Neuron (in vitro differentiated cells): ENCODE measurements around the gene FBXW7.
"Not testable (repeated sequence)": the region's sequence is repeated elsewhere in the genome, so short reads cannot be mapped to it uniquely, and the experiment has no call there.

ENCODE experiments used
- H2AFZ ChIP-seq: one replicate; pipeline ENCODE4 v1.6.1; 2013; ENCODE audit warnings: low read depth, mild to moderate bottlenecking, inconsistent platforms, low read length, moderate library complexity
- H3K27me3 ChIP-seq: one replicate; pipeline ENCODE4 v1.6.1; 2013; ENCODE audit warnings: low read length; ENCODE audit not compliant: insufficient read depth
- H3K36me3 ChIP-seq: one replicate; pipeline ENCODE4 v1.6.1; 2013; ENCODE audit warnings: low read length; ENCODE audit not compliant: insufficient read depth
- H3K4me1 ChIP-seq: one replicate; pipeline ENCODE4 v1.6.1; 2013; ENCODE audit warnings: low read length; ENCODE audit not compliant: insufficient read depth
- H3K4me3 ChIP-seq: 2 replicates; pipeline ENCODE4 v1.5.1; 2013; ENCODE audit warnings: mild to moderate bottlenecking, low read length, moderate library complexity
- H3K9me3 ChIP-seq: one replicate; pipeline ENCODE4 v1.6.1; 2013; ENCODE audit warnings: low read length

Gene FBXW7

GRCh38 chr4:152565333-152565732 is 29.4 kb upstream of the FBXW7 start:
- Histone ChIP-seq H3K36me3 (no peaks in the 10 kb centered on the region), H3K9me3 (no peaks in the 10 kb centered on the region), H2AFZ (no peak overlapping the region), H3K27me3 (no peaks in the 10 kb centered on the region), H3K4me1 (no peaks in the 10 kb centered on the region), H3K4me3 (no peak overlapping the region)

DNA sequence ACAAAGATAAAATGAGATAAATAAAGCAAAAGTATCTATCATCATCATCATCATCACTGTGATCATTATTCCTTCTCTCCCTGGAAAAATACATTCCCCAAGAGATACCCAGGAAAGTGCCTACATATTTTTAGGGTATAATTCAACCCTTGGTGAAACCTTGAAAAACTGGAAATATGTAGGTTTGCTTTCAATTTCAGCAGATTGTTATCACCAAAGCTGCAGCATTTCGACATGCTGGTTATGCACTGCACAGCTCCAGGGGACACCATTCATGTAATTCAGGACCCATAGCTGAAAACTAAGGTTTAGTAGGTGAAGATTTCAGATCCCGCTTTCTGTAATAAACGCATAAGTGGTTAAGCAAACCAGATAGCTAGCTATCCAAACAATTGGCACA is 28.4 kb upstream of the FBXW7 start:
- H3K36me3 ChIP-seq = no peaks in the 10 kb centered on the region
- H3K27me3 ChIP-seq = no peaks in the 10 kb centered on the region
- H3K4me3 ChIP-seq = no peak overlapping the region
- H3K9me3 ChIP-seq = no peaks in the 10 kb centered on the region
- no peaks in the 10 kb centered on the region for H3K4me1 ChIP-seq
- H2AFZ ChIP-seq = no peak overlapping the region

- H3K9me3 ChIP-seq = no peaks in the 10 kb centered on the region
- H3K36me3 ChIP-seq = no peaks in the 10 kb centered on the region
- H3K27me3 ChIP-seq = no peaks in the 10 kb centered on the region
- no peak overlapping the region for H2AFZ ChIP-seq
- no peak overlapping the region for H3K4me3 ChIP-seq
- no peaks in the 10 kb centered on the region for H3K4me1 ChIP-seq
Observed at GRCh38 chr4:152563209-152563608, 27.3 kb upstream of the FBXW7 start.

- Histone ChIP-seq H3K36me3 (no peaks in the 10 kb centered on the region), H2AFZ (no peak overlapping the region), H3K9me3 (no peaks in the 10 kb centered on the region), H3K27me3 (no peaks in the 10 kb centered on the region), H3K4me1 (no peaks in the 10 kb centered on the region), H3K4me3 (no peak overlapping the region)
Observed at GRCh38 chr4:152559641-152560040, 23.7 kb upstream of the FBXW7 start.

DNA sequence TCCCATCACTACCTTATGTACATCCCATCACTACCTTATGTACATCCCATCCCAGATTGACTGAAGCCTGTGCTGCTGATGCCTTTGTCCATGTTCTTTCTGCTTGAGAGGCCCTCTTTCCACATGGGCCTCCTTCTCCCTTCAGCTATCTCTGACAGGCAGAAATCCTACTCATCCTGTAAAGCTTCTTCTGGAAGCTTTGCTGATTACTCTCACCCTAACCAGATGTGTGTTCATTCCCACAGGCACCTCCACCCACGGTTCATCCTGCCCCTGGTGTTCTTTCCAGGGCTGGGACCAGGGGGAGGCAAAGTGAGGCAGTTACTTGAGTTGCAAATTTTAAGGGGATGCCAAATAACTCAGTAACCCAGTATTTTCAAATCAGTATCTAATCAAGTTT is 22.5 kb upstream of the FBXW7 start:
- Histone ChIP-seq H3K27me3 (no peaks in the 10 kb centered on the region), H3K36me3 (no peaks in the 10 kb centered on the region), H3K4me3 (no peak overlapping the region), H2AFZ (no peak overlapping the region), H3K9me3 (no peaks in the 10 kb centered on the region), H3K4me1 (no peaks in the 10 kb centered on the region)

GRCh38 chr4:152556834-152557233 is 20.9 kb upstream of the FBXW7 start:
- H3K4me3 ChIP-seq = no peak overlapping the region
- H3K36me3 ChIP-seq = no peaks in the 10 kb centered on the region
- no peaks in the 10 kb centered on the region for H3K4me1 ChIP-seq
- H3K9me3 ChIP-seq = no peaks in the 10 kb centered on the region
- no peaks in the 10 kb centered on the region for H3K27me3 ChIP-seq
- H2AFZ ChIP-seq = no peak overlapping the region

DNA sequence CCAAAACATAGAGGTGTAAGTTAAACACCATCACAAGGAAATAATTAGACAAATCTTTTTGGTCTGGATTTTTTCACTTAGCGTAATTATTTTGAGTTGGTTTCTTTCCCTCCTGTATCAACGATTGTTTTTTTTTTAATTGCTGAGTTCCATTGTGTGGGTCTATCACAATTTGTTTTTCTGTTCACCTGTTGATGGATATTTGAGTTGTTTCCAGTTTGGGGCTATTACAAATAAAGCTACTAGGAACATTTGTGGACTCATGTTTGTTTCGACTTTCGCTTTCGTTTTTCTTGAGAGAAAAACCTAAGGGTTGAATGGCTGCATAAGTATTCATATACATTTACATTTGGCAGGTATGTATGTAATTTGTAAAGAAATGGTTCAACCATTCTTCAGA is 20.4 kb upstream of the FBXW7 start:
- H3K9me3 ChIP-seq = no peaks in the 10 kb centered on the region
- no peaks in the 10 kb centered on the region for H3K4me1 ChIP-seq
- H3K4me3 ChIP-seq = no peak overlapping the region
- H2AFZ ChIP-seq = no peak overlapping the region
- no peaks in the 10 kb centered on the region for H3K27me3 ChIP-seq
- H3K36me3 ChIP-seq = no peaks in the 10 kb centered on the region

- H3K4me1 ChIP-seq = no peaks in the 10 kb centered on the region
- no peaks in the 10 kb centered on the region for H3K27me3 ChIP-seq
- H3K36me3 ChIP-seq = no peaks in the 10 kb centered on the region
- H3K9me3 ChIP-seq = no peaks in the 10 kb centered on the region
- H2AFZ ChIP-seq = no peak overlapping the region
- H3K4me3 ChIP-seq = no peak overlapping the region
Observed at GRCh38 chr4:152554742-152555141, 18.9 kb upstream of the FBXW7 start.

GRCh38 chr4:152550687-152551086 is 14.8 kb upstream of the FBXW7 start:
- H3K36me3 ChIP-seq, H3K9me3 ChIP-seq, H2AFZ ChIP-seq, H3K4me1 ChIP-seq, H3K4me3 ChIP-seq, H3K27me3 ChIP-seq: not testable (repeated sequence)

DNA sequence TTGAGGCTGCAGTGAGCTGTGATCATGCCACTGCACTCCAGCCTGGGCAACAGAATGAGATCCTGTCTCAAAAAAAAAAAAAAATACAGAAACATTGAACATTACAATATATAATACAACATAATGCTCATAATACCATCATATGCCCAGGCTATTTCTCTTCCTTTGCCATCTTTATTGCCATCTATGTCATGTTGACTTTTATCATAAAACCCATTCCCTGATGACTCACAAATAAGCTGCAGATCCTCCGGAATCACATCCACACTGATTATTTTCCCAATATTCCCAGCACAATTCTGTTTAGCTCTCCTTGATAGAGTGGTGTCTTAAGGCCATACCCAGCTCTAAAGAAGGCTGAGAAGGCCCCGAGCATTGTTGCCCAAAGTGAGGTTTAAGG is 9.2 kb upstream of the FBXW7 start:
- Histone ChIP-seq H3K27me3 (no peaks in the 10 kb centered on the region), H3K4me1 (no peaks in the 10 kb centered on the region), H3K9me3 (peaks cover 4% of the 10 kb centered on the region), H2AFZ (no peak overlapping the region), H3K4me3 (no peak overlapping the region), H3K36me3 (no peaks in the 10 kb centered on the region)

- not testable (repeated sequence) for H3K4me1 ChIP-seq, H3K27me3 ChIP-seq, H3K9me3 ChIP-seq, H3K36me3 ChIP-seq, H3K4me3 ChIP-seq, H2AFZ ChIP-seq
Observed at GRCh38 chr4:152544533-152544932, 8.6 kb upstream of the FBXW7 start.

GRCh38 chr4:152540941-152541340 is 5.0 kb upstream of the FBXW7 start:
- Histone ChIP-seq H3K4me1 (peaks cover 14% of the 10 kb centered on the region), H3K9me3 (peaks cover 11% of the 10 kb centered on the region), H3K4me3 (no peak overlapping the region), H2AFZ (no peak overlapping the region), H3K27me3 (no peaks in the 10 kb centered on the region), H3K36me3 (peaks cover 13% of the 10 kb centered on the region)

DNA sequence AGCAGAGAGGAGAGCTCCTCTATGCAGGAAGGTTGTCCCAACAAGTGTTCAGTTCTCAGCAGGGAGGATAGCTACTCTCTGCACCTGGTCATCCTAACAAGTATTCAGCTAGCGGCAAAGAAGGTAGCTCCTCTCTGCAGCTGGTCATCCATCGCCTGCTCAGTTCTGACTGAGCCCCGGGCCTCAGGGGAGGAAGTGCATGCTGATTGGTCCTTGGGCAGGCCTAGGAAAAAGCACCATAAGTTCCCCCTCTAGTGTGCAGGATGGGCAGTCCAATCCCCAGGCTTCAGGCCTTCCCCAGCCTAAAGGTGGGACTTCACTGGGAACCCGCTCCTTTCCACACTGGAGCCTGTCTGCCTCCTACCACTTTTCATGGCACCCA is 4.4 kb upstream of the FBXW7 start:
- Histone ChIP-seq H3K4me1 (peaks cover 14% of the 10 kb centered on the region), H3K4me3 (no peak overlapping the region), H3K27me3 (no peaks in the 10 kb centered on the region), H3K36me3 (peaks cover 13% of the 10 kb centered on the region), H2AFZ (no peak overlapping the region), H3K9me3 (peaks cover 11% of the 10 kb centered on the region)

- no peak overlapping the region for H3K4me3 ChIP-seq
- H2AFZ ChIP-seq = no peak overlapping the region
- peaks cover 11% of the 10 kb centered on the region for H3K9me3 ChIP-seq
- peaks cover 15% of the 10 kb centered on the region for H3K4me1 ChIP-seq
- H3K36me3 ChIP-seq = peaks cover 13% of the 10 kb centered on the region
- no peaks in the 10 kb centered on the region for H3K27me3 ChIP-seq
Observed at GRCh38 chr4:152539556-152540292, 3.8 kb upstream of the FBXW7 start.
